D341Med (cell line): ENCODE data around the gene RDH11.

Experiments
- DNase-seq: peaks from one replicate; pipeline ENCODE4 v3.0.0; 2012; ENCODE audit warnings: low spot score

Gene RDH11

GRCh38 chr14:67650151-67650550, 45.4 kb downstream of the RDH11 start:
- no peak for DNase-seq

GRCh38 chr14:67646131-67646530, 49.4 kb downstream of the RDH11 start:
- no peak for DNase-seq

GRCh38 chr14:67645414-67645813, 50.1 kb downstream of the RDH11 start:
- DNase-seq: no peak

GRCh38 chr14:67644428-67644827, 51.1 kb downstream of the RDH11 start:
- no peak for DNase-seq

- no peak for DNase-seq
These were observed 51.9 kb downstream of the RDH11 start for GRCh38 chr14:67643713-67644112.

- DNase-seq: no peak
These were observed 53.4 kb downstream of the RDH11 start for GRCh38 chr14:67641902-67642749.

- DNase-seq: no peak
These were observed 54.1 kb downstream of the RDH11 start for GRCh38 chr14:67641480-67641879.

GRCh38 chr14:67638642-67639041, 56.9 kb downstream of the RDH11 start:
- DNase-seq: no peak

GRCh38 chr14:67636361-67636919, 59.1 kb downstream of the RDH11 start:
- DNase-seq: no peak

GRCh38 chr14:67633451-67634147, 62.0 kb downstream of the RDH11 start:
- no peak for DNase-seq

- no peak for DNase-seq
These were observed 64.6 kb downstream of the RDH11 start for GRCh38 chr14:67630938-67631337.

- no peak for DNase-seq
These were observed 65.4 kb downstream of the RDH11 start for GRCh38 chr14:67630186-67630585.

- DNase-seq: no peak
These were observed 68.0 kb downstream of the RDH11 start for GRCh38 chr14:67627519-67627918.
